Measurements from ENCODE around the gene BRD7. TPM values are rescaled to one million over a fixed set of nuclear protein-coding genes. Genes with fewer than 3 reads are reported as not detected.

The BRD7 gene
- total RNA-seq, 2 donors from 2014 or later = 28.0 to 28.9 TPM

GRCh38 chr16:50284131-50284911 is 84.5 kb downstream of the BRD7 start:
- Histone ChIP-seq H3K27ac (no peak overlapping the region), H3K27me3 (no peaks in the 10 kb centered on the region)
- no peak for TF ChIP-seq CTCF (IDR thresholded peaks at IDR 0.05)

GRCh38 chr16:50282955-50283631 is 85.7 kb downstream of the BRD7 start:
- Histone ChIP-seq H3K4me1 (peaks cover 0 to 31% of the 10 kb centered on the region in 2 donors), H3K27me3 (no peaks in the 10 kb centered on the region), H3K36me3 (no peaks in the 10 kb centered on the region), H3K4me3 (no peak overlapping the region), H3K27ac (peak overlapping the region in 1 of 2 donors; percentile 10), H3K9me3 (no peaks in the 10 kb centered on the region)
- TF ChIP-seq CTCF (IDR thresholded peaks at IDR 0.05) = no peak
- no peak for DNase-seq (ENCODE audit: low spot score)

More at GRCh38 chr16:50284131-50284911, 84.5 kb downstream of the BRD7 start:
- Histone ChIP-seq H3K4me1 (peaks cover 0 to 31% of the 10 kb centered on the region in 2 donors), H3K4me3 (no peak overlapping the region), H3K9me3 (no peaks in the 10 kb centered on the region), H3K36me3 (no peaks in the 10 kb centered on the region)
- peak; percentile 72 for DNase-seq (ENCODE audit: low spot score)

- DNase-seq (ENCODE audit: low spot score) = peak; percentile 76
- H3K4me1 ChIP-seq = peaks cover 0 to 31% of the 10 kb centered on the region in 2 donors
- H3K4me3 ChIP-seq = no peak overlapping the region
Observed at GRCh38 chr16:50282010-50282538, 86.7 kb downstream of the BRD7 start.

GRCh38 chr16:50281391-50282009 is 87.3 kb downstream of the BRD7 start:
- Histone ChIP-seq H3K9me3 (no peaks in the 10 kb centered on the region), H3K27me3 (no peaks in the 10 kb centered on the region), H3K36me3 (no peaks in the 10 kb centered on the region), H3K27ac (peak overlapping the region; percentile 40 to 61), H3K4me3 (no peak overlapping the region), H3K4me1 (peaks cover 0 to 31% of the 10 kb centered on the region in 2 donors)
- no peak for TF ChIP-seq CTCF (IDR thresholded peaks at IDR 0.05)
- no peak for DNase-seq (ENCODE audit: low spot score)

More at GRCh38 chr16:50282010-50282538, 86.7 kb downstream of the BRD7 start:
- H3K9me3 ChIP-seq = no peaks in the 10 kb centered on the region
- H3K27me3 ChIP-seq = no peaks in the 10 kb centered on the region
- no peaks in the 10 kb centered on the region for H3K36me3 ChIP-seq
- TF ChIP-seq CTCF (IDR thresholded peaks at IDR 0.05) = no peak
- peak overlapping the region; percentile 40 to 61 for H3K27ac ChIP-seq

GRCh38 chr16:50280932-50281331 is 87.9 kb downstream of the BRD7 start:
- H3K9me3 ChIP-seq = no peaks in the 10 kb centered on the region
- H3K27me3 ChIP-seq = no peaks in the 10 kb centered on the region
- no peaks in the 10 kb centered on the region for H3K36me3 ChIP-seq
- peaks cover 0 to 31% of the 10 kb centered on the region in 2 donors for H3K4me1 ChIP-seq
- no peak overlapping the region for H3K27ac ChIP-seq
- no peak overlapping the region for H3K4me3 ChIP-seq
- no peak for TF ChIP-seq CTCF (IDR thresholded peaks at IDR 0.05)
- DNase-seq (ENCODE audit: low spot score) = no peak

Data from right atrium auricular region (tissue), 2 donors.